NCI-H226 (cell line): ENCODE data around the gene TSSK1B.
A peak's percentile ranks its signal among the peaks of the same experiment; 100 is the strongest.

ENCODE experiments used
- DNase-seq: peaks from one replicate; pipeline ENCODE4 v3.0.0-alpha.2; 2015

Gene TSSK1B

GRCh38 chr5:113397046-113397445, 37.7 kb downstream of the TSSK1B start:
- DNase-seq, result no peak

DNA sequence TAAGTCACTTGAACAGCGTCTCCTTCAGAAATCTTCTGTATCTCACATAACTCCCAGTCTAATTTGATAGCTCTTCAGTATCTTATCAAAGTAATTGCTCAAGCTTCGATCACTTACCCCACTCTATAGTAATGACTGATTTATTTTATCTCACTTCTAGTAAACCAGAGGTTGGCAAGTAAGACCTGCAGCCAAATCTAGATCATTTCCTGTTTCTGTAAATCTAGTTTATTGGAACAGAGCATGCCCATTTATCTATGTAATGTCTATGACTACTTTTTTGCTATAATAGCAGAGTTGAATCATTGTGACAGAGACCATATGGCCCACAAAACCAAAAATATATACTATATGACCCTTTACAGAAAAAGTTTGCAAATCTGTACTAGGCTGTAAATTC, 40.1 kb downstream of the TSSK1B start:
- DNase-seq, result no peak

DNA sequence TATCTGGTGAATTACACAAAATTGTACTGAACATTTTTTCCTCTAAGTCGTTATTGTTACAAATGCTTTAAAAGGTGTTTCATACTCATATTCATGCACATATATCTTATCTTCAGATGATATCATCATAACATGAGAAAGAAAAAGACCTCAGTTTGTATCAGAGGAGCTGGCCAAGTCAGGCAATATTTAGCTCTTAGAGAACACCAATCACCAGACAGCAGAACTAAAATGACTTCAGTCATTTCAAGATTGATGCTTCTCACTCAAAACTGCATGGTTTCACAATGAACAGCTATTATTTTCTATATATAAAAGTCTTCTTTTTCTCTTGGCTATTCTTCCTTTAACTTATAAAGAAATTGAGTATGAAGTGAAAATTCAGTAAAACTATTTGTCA, 44.6 kb downstream of the TSSK1B start:
- no peak for DNase-seq

GRCh38 chr5:113389116-113389515, 45.7 kb downstream of the TSSK1B start:
- no peak for DNase-seq

GRCh38 chr5:113387844-113388243, 46.9 kb downstream of the TSSK1B start:
- DNase-seq, result no peak

GRCh38 chr5:113384782-113385285, 50.0 kb downstream of the TSSK1B start:
- no peak for DNase-seq

GRCh38 chr5:113382731-113383130, 52.1 kb downstream of the TSSK1B start:
- DNase-seq, result peak; percentile 29
